HG02970 (cell line): Measurements from ENCODE around the gene ASXL2.

Experiments
- ATAC-seq: cut with Tn5 transposase; IDR thresholded peaks from one replicate; pipeline ENCODE4 v1.9.1; 2021; ENCODE audit warnings: mild to moderate bottlenecking, moderate library complexity, moderate number of reproducible peaks; ENCODE audit not compliant: unreplicated experiment, low FRiP score

Gene ASXL2

GRCh38 chr2:25698752-25699151, 179.5 kb downstream of the ASXL2 start:
- no peak for ATAC-seq

- ATAC-seq: no peak
Observed at GRCh38 chr2:25697559-25698341, 180.5 kb downstream of the ASXL2 start.

- no peak for ATAC-seq
Observed at GRCh38 chr2:25692737-25693445, 185.4 kb downstream of the ASXL2 start.

GRCh38 chr2:25692143-25692542, 186.1 kb downstream of the ASXL2 start:
- ATAC-seq: no peak

- ATAC-seq: no peak
Observed at GRCh38 chr2:25690058-25690457, 188.2 kb downstream of the ASXL2 start.

GRCh38 chr2:25688236-25688635, 190.1 kb downstream of the ASXL2 start:
- no peak for ATAC-seq

- ATAC-seq: no peak
Observed at GRCh38 chr2:25685741-25686140, 192.5 kb downstream of the ASXL2 start.

GRCh38 chr2:25684577-25685473, 193.5 kb downstream of the ASXL2 start:
- no peak for ATAC-seq
